HepG2 (cell line): ENCODE measurements around the gene BOLA3. TPM values are rescaled to one million over a fixed set of nuclear protein-coding genes. Genes with fewer than 3 reads are reported as not detected.

ENCODE experiments used
- CREB1 ChIP-seq, 2 experiments: fragments of 450-650 bp in 1 of 2; IDR thresholded peaks; 2 replicates each; pipeline ENCODE4 v1.6.1; 2016 to 2017; ENCODE audit warnings: control low read depth in 1 of 2, mild to moderate bottlenecking in 1 of 2, missing compliant biosample characterization in 1 of 2, missing genetic modification characterization in 1 of 2
- DMAP1 ChIP-seq: IDR thresholded peaks from 2 replicates; pipeline ENCODE4 v1.6.1; 2016
- KDM5A ChIP-seq: fragments of 200-600 bp; sonication (generic); IDR thresholded peaks from 2 replicates; pipeline ENCODE4 v1.7.0; 2018; ENCODE audit warnings: antibody characterized with exemption, mild to moderate bottlenecking, low read length, borderline replicate concordance
- LCORL ChIP-seq, 2 experiments: fragments of 450-650 bp in 1 of 2; sonication (generic) in 1 of 2; formaldehyde crosslinking in 1 of 2; IDR thresholded peaks; 2 replicates each; pipeline versions ENCODE4 v1.5.0 to v1.6.1; 2017 to 2020; ENCODE audit warnings: antibody characterized with exemption in 1 of 2, missing genetic modification reagents in 1 of 2
- PRDM15 ChIP-seq: sonication (generic); formaldehyde crosslinking; IDR thresholded peaks from 2 replicates; pipeline ENCODE4 v1.4.0; 2020; ENCODE audit warnings: missing genetic modification reagents
- SNRNP70 ChIP-seq: fragments of 200-400 bp; formaldehyde crosslinking; IDR thresholded peaks from 2 replicates; pipeline ENCODE4 v1.6.1; 2017; ENCODE audit warnings: mild to moderate bottlenecking, low read depth, low read length, moderate library complexity
- SP4 ChIP-seq: sonication (generic); formaldehyde crosslinking; IDR thresholded peaks from 2 replicates; pipeline ENCODE4 v1.8.1; 2023; ENCODE audit warnings: mild to moderate bottlenecking, missing genetic modification reagents
- STAT6 ChIP-seq: sonication (generic); formaldehyde crosslinking; IDR thresholded peaks from 2 replicates; pipeline ENCODE4 v1.4.0; 2020; ENCODE audit warnings: missing genetic modification reagents, mild to moderate bottlenecking, borderline replicate concordance
- ZNF292 ChIP-seq: sonication (generic); formaldehyde crosslinking; IDR thresholded peaks from 2 replicates; pipeline ENCODE4 v1.8.1; 2022; ENCODE audit warnings: mild to moderate bottlenecking, low read depth, missing genetic modification reagents, borderline replicate concordance
- ZNF441 ChIP-seq: sonication (generic); formaldehyde crosslinking; IDR thresholded peaks from 2 replicates; pipeline ENCODE4 v1.7.0; 2021; ENCODE audit warnings: missing genetic modification reagents, borderline replicate concordance
- ZNF619 ChIP-seq: sonication (generic); formaldehyde crosslinking; IDR thresholded peaks from 2 replicates; pipeline ENCODE4 v1.4.0; 2020; ENCODE audit warnings: mild to moderate bottlenecking, missing genetic modification reagents
- polyA plus RNA-seq, 8 experiments: library from polyadenylated mRNA; depleted of rRNA in 3 of 8; stranded (reverse) in 7 of 8; unstranded in 1 of 8; fragments of >200 nt; fragmentation: Illumina TruSeq in 4 of 8; extraction: Trizol in 4 of 8; gene quantifications; 2 replicates each; pipeline versions ENCODE4 v1.2.1 to v1.2.3, GENCODE V29; 2011 to 2016; ENCODE audit warnings: low read depth in 4 of 8, missing spikeins in 1 of 8, mixed read lengths in 1 of 8; ENCODE audit not compliant: insufficient read depth in 1 of 8
- total RNA-seq, 5 experiments: library from RNA; depleted of rRNA; stranded (reverse); fragments of >200 nt; fragmentation: Illumina TruSeq; extraction: Trizol; gene quantifications; 2 replicates each; pipeline ENCODE4 v1.2.3, GENCODE V29; 2016; ENCODE audit warnings: low read depth in 1 of 5
- TF ChIP-seq, protein P1 (sequence below): sonication (generic); formaldehyde crosslinking; IDR thresholded peaks from 2 replicates; pipeline ENCODE4 v1.4.0; 2020; ENCODE audit warnings: mild to moderate bottlenecking, missing genetic modification reagents

BOLA3 gene
- total and polyA plus RNA-seq, 2 of the 13 experiments (the other 11 are each of a cell fraction or from before 2014, with no cell fraction given) = 89.7 to 170 TPM

GRCh38 chr2:74147727-74148456, at the start of gene BOLA3 (continued):
- TF ChIP-seq PRDM15 (CRISPR knock-in tag) (peak; percentile 59; the same call in 1 of the 2 replicates), LCORL (IDR thresholded peaks at IDR 0.05) (no peak), LCORL (CRISPR knock-in tag; IDR thresholded peaks at IDR 0.05) (0 out of 2 replicates have a peak, but pooled peaks have one; percentile 32), DMAP1 (CRISPR knock-in tag) (peak; percentile 93), SP4 (CRISPR knock-in tag) (peak; percentile 77; the same call in 1 of the 2 replicates), SNRNP70 (no peak), CREB1 (IDR thresholded peaks at IDR 0.05) (peak; percentile 27; the same call in 1 of the 2 replicates), CREB1 (CRISPR knock-in tag; IDR thresholded peaks at IDR 0.05) (no peak), STAT6 (no peak; the same call in 1 of the 2 replicates), ZNF619 (CRISPR knock-in tag) (no peak; the same call in 1 of the 2 replicates), ZNF292 (CRISPR knock-in tag) (no peak), KDM5A (peak; percentile 89), ZNF441 (CRISPR knock-in tag) (peak; percentile 45; the same call in 1 of the 2 replicates)
- TF ChIP-seq, protein P1, sequence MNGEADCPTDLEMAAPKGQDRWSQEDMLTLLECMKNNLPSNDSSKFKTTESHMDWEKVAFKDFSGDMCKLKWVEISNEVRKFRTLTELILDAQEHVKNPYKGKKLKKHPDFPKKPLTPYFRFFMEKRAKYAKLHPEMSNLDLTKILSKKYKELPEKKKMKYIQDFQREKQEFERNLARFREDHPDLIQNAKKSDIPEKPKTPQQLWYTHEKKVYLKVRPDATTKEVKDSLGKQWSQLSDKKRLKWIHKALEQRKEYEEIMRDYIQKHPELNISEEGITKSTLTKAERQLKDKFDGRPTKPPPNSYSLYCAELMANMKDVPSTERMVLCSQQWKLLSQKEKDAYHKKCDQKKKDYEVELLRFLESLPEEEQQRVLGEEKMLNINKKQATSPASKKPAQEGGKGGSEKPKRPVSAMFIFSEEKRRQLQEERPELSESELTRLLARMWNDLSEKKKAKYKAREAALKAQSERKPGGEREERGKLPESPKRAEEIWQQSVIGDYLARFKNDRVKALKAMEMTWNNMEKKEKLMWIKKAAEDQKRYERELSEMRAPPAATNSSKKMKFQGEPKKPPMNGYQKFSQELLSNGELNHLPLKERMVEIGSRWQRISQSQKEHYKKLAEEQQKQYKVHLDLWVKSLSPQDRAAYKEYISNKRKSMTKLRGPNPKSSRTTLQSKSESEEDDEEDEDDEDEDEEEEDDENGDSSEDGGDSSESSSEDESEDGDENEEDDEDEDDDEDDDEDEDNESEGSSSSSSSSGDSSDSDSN (CRISPR knock-in tag) = peak; percentile 93
